Osteocyte (in vitro differentiated cells): ENCODE results near the gene ERLIN1. TPM values are rescaled to one million over a fixed set of nuclear protein-coding genes. Genes with fewer than 3 reads are reported as not detected.

Experiments
- DNase-seq: peaks from one replicate; pipeline ENCODE4 v3.0.0; 2021; ENCODE audit warnings: mixed read lengths; ENCODE audit not compliant: unreplicated experiment; ENCODE audit errors: extremely low spot score
- H3K27ac Mint-ChIP-seq: one replicate; pipeline ENCODE4 v1.8.0; 2021; ENCODE audit warnings: mild to moderate bottlenecking, mixed read lengths; ENCODE audit not compliant: unreplicated experiment
- H3K27me3 Mint-ChIP-seq: one replicate; pipeline ENCODE4 v1.8.0; 2021; ENCODE audit warnings: mixed read lengths; ENCODE audit not compliant: unreplicated experiment
- H3K36me3 Mint-ChIP-seq: one replicate; pipeline ENCODE4 v1.8.0; 2021; ENCODE audit warnings: mixed read lengths; ENCODE audit not compliant: unreplicated experiment
- H3K4me1 Mint-ChIP-seq: one replicate; pipeline ENCODE4 v1.8.0; 2021; ENCODE audit warnings: mixed read lengths; ENCODE audit not compliant: unreplicated experiment
- H3K4me3 Mint-ChIP-seq: one replicate; pipeline ENCODE4 v1.8.0; 2021; ENCODE audit warnings: mild to moderate bottlenecking, moderate library complexity, mixed read lengths; ENCODE audit not compliant: unreplicated experiment
- H3K9me3 Mint-ChIP-seq: one replicate; pipeline ENCODE4 v1.8.0; 2021; ENCODE audit warnings: mixed read lengths; ENCODE audit not compliant: unreplicated experiment
- CTCF ChIP-seq: fragments of 200-600 bp; sonication (generic); IDR thresholded peaks from 2 replicates; pipeline ENCODE4 v1.5.0; 2021; ENCODE audit warnings: antibody characterized with exemption, mild to moderate bottlenecking, moderate library complexity
- total RNA-seq: library from RNA; stranded (reverse); gene quantifications from 2 replicates; pipeline ENCODE4 v1.2.1, GENCODE V29; 2021

Gene ERLIN1
- total RNA-seq, 1 donor from 2014 or later = 28.2 TPM

- DNase-seq = no peak
- H3K9me3 Mint-ChIP-seq = no peaks in the 10 kb centered on the region
- no peak for TF ChIP-seq CTCF
Measured at GRCh38 chr10:100183481-100183880, 2.3 kb downstream of the ERLIN1 start.

DNA sequence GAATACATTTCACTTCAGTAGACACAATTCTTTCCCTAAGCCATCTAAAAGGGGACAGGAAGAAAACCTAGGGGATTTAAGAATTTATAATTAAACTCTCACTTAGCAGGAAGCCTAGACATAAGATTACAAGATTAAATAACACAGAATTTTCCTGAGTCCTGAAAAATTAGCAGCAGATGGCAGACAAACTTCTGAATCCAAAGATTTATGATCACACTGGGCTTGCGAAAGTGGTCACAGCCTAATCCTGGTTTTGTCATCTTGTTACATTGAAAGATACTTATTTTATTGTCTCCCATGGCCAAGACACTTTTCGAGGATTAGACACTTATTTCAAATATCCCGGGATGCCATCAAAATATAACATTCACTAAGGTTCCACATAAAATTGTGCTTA is 2.9 kb downstream of the ERLIN1 start:
- Mint-ChIP-seq H3K27ac (no peak overlapping the region), H3K4me3 (no peak overlapping the region), H3K36me3 (peaks cover 11% of the 10 kb centered on the region), H3K9me3 (no peaks in the 10 kb centered on the region), H3K27me3 (no peaks in the 10 kb centered on the region), H3K4me1 (peaks cover 29% of the 10 kb centered on the region)
- TF ChIP-seq CTCF = no peak
- no peak for DNase-seq

More at GRCh38 chr10:100183481-100183880, 2.3 kb downstream of the ERLIN1 start:
- peaks cover 5% of the 10 kb centered on the region for H3K36me3 Mint-ChIP-seq
- H3K4me1 Mint-ChIP-seq = peaks cover 29% of the 10 kb centered on the region
- no peak overlapping the region for H3K27ac Mint-ChIP-seq
- H3K4me3 Mint-ChIP-seq = no peak overlapping the region
- H3K27me3 Mint-ChIP-seq = no peaks in the 10 kb centered on the region

- no peak for TF ChIP-seq CTCF
- no peak overlapping the region for H3K4me3 Mint-ChIP-seq
- peaks cover 24% of the 10 kb centered on the region for H3K4me1 Mint-ChIP-seq
- no peak for DNase-seq
- no peak overlapping the region for H3K27ac Mint-ChIP-seq
- H3K27me3 Mint-ChIP-seq = no peaks in the 10 kb centered on the region
- no peaks in the 10 kb centered on the region for H3K9me3 Mint-ChIP-seq
- peaks cover 16% of the 10 kb centered on the region for H3K36me3 Mint-ChIP-seq
Measured at GRCh38 chr10:100182281-100182680, 3.5 kb downstream of the ERLIN1 start.

GRCh38 chr10:100175875-100176274 is 10.0 kb downstream of the ERLIN1 start:
- Mint-ChIP-seq H3K4me3 (no peak overlapping the region), H3K9me3 (peaks cover 10% of the 10 kb centered on the region), H3K4me1 (no peaks in the 10 kb centered on the region), H3K27me3 (no peaks in the 10 kb centered on the region), H3K27ac (no peak overlapping the region), H3K36me3 (peaks cover 46% of the 10 kb centered on the region)
- no peak for TF ChIP-seq CTCF
- no peak for DNase-seq

DNA sequence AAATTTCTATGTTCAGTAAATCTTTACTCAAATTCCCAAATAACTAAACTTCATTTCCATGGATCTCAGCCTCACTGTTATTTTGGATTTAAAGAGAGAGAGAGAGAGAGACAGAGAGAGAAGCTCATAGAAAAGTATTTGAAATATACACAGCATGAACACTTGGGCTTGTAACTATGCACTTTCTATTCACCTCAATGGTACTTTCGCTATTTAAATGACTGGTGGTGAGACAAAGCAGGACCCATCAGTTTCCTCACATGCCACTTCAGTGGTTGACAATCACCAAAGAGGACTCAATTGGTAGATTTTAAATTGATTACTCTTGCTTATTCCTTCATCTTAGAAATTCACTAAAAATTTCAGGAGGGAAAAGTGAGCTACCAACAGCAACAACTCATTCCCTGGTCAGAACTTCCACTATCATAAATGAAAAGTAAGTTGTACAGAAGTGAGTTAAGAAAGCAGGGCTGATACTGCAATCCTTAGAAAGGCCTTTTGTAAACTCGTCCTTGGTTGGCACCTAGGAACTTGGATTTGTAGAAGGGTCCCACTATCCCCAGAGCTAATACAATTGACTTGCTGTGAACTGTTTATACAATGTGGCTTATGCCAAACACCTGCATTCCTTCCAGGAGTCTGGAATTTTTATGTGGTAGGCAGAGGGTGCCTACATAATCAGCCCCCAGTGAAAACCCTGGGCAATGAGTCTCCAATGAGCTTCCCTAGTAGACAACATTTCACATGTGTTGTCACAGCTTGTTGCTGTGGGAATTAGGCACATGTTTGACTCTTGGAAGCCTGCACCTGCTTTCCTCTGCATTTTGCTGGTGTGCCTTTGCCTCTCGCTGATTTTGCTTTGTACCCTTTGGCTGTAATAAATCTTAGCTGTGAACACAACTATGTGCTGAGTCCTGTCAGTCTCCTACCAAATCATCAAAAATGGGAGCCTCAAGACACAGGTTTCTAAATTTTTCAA is 10.8 kb downstream of the ERLIN1 start:
- no peak for DNase-seq
- Mint-ChIP-seq H3K36me3 (peaks cover 50% of the 10 kb centered on the region), H3K9me3 (peaks cover 10% of the 10 kb centered on the region), H3K4me3 (no peak overlapping the region), H3K4me1 (no peaks in the 10 kb centered on the region), H3K27me3 (no peaks in the 10 kb centered on the region), H3K27ac (no peak overlapping the region)
- TF ChIP-seq CTCF = no peak
